ENCODE measurements around the gene TARBP2.
"Not testable (repeated sequence)": the region's sequence is repeated elsewhere in the genome, so short reads cannot be mapped to it uniquely, and the experiment has no call there.

TARBP2 gene

DNA sequence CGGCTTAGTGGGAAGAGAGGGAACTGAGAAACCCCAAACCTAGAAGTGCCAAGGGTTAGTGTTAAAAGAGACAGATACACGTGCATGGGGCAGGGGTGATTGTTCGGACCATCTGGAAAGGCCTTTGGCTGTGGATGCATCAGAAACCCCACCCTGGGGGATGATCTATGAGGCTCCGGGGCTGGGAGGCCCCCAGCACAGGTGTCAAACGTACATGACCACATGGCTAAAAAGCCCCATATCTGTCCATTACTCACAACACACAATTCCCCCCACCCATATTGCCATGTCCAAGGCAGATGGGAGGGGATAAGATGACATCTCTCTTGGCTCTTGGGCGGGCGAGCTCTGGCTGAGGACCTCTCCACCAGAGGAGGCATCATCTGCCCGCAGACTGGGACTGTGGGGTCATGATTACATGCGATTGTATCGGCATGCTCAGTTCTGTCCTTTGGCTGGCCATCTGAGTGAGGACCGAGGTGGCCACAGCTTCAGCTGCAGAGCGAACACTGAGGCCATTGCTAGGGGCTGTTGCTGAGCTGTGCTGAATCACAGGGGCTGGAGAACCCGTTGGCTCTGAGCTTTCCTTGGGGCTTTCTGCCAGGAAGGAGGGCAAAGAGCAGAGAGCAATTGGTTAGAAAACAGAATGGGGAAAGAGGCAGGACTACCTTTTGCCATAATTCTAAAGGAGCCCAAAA is 15.8 kb downstream of the TARBP2 start:
- DNase-seq, result no peak

DNA sequence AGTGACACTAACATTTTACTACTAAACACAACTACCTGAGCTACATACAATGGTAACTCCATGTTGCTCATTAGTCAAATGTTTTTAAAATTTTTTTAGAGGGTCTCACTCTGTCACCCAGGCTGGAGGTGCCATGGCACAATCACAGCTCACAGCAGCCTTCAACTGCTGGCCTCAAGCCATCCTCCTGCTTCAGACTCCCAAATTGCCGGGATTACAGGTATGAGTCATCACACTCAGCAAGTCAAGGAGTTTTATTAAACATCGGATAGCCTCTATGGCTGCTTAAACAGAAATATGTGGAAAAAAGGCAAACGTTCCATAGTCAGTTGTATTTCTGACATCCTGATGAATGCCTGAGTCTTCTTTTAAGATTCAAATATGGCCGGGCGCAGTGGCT is 17.3 kb downstream of the TARBP2 start:
- no peak for DNase-seq

DNA sequence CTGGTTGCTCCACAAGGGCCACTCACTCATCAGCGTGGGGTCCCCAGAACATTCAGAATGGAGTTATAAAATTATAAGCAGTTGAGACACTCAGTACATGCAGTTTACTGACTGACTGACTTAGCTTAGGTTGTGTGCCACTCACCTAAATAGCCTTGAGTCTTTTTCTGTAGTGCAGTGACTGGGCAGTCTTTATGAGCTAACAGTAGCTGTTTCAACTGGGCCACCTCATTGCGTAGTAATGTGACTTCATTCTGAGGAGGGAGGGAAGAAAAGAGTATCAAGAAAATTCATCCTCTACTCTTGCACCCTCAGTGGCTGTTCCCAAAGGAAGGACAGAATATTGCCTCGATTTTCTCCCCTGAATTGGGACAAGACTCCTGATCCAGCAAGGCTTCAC is 22.0 kb downstream of the TARBP2 start:
- DNase-seq, result no peak

DNA sequence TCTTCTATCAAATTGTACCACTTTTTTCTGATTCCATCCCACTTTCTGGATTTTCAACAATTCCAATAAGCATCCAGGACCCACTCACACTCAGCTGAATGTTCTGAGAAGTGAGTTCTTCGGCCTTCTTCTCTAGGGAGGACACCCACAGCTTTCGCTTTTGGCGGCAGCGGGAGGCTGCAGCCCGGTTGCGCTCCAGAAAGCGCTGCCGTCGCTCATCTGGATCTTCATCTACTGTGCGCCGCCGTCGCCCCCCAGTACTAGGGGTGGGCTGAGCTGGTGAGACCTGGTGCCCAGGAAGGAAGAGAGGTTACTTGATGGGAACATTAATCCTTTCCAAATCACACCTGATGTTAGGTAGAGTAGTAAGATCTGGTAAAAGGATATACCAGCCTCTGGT is 23.4 kb downstream of the TARBP2 start:
- DNase-seq, result no peak

DNA sequence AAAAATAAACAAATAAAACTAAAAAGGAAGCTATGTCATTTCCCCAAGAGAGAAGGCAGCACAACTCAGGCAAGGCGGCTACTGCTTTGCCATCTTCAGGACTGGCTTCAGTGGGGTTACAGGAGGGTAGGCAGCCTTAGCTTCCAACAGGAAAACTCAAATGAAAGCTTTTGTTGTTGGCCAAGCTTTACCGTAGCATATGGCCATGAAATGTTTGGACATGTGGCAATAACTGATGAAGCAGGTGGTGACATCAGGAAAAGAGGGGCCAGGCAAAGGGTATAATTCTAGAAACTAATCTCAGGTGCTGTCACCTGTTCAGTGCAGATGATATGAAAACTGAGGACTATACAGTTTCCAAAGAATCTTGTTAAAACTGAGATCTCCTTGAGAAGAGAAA is 29.0 kb downstream of the TARBP2 start:
- no peak for DNase-seq

DNA sequence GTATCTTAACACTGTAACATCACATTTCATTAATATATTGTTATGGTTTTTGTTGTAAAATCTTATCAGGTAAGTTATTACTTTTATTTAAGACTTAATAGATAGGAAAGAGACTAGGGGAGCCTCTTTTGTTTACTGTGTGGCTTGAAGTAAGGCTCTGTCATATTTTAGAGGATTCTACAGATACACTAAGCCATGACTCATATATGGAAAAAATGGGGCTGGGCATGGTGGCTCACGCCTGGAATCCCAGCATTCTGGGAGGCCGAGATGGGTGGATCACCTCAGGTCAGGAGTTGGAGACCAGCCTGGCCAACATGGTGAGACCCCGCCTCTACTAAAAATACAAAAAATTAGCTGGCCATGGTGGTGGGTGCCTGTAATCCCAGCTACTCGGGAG is 29.8 kb downstream of the TARBP2 start:
- DNase-seq, result no peak

DNA sequence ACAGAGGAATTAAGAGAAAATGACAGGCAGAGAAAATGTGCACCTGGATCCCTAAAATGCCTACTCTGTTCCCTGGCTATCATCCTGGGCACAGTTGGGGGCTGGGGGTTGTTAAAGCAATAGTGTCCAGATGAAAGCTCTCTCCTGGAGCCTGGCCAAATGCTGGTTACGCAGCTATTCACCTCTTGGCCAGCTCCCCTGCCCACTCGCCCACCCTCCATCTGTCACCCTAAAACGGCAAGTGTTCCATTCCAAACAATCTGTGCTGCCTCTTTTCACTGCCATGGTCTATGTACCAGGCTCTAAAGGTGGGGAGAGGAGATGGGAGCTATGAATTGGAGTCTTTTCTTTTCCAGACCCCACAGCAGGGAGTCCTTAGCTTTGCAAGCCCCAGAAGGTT is 30.9 kb downstream of the TARBP2 start:
- DNase-seq, result no peak

DNA sequence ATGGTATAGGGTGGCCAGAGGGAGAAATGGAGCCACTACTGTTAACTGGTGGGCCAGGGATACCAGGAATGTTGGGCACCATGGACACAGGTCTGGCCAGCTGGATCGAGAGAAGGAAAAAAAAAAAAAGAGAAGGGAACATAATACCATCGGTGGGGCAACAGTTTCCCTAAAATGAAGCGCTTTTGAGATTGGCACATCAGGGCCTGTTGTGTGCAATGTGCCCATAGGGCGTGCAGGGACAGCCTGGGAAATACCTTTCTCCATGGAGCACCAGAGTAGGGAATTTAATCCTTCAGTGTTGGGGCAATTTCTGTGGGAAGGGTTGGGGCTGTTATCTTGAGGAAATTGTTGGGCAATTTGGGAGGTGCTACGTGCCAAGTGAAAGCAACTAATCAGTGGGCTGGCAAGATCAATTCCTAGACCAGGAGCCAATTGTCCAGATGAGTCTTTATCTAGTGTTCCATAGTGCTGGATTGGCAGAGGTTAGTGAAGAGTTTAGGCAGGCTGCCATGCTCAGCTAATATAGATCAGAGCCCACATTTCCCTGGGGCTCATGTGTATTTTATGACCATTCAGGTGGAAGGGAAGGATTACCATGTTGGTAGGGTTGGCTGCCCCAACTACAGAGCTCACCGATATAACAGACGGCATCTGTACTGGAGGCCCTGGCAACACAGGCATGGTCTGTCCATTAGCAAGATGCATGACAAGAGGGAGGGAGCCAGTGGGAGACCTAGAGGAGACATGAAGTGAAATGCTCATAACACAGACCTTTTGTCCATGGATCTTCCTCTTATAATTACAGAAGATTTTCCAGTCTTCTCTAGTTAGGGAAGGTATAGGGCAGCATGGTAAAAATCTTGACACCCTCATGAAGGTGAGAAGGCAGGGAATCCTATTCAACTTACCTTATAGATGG is 31.7 kb downstream of the TARBP2 start:
- DNase-seq, result no peak

DNA sequence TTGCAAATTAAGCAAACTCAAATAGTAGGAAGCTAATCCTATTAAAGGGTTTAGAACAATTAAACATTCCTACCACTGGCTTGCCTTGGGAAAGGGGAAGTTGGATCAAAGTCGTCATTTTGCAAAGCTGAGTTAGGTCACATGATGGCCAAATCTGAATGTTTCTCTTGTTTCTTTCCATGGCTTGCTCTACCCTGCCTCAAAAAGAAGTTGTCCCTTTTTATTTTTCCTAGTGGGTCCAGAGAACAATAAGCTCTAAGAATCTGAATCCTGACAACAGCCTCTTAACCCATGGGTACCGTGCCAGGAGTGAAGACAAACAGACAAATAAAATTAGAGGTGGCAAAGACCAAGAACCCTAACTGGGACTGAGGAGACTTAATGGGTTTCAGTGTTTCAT is 32.4 kb downstream of the TARBP2 start:
- no peak for DNase-seq

DNA sequence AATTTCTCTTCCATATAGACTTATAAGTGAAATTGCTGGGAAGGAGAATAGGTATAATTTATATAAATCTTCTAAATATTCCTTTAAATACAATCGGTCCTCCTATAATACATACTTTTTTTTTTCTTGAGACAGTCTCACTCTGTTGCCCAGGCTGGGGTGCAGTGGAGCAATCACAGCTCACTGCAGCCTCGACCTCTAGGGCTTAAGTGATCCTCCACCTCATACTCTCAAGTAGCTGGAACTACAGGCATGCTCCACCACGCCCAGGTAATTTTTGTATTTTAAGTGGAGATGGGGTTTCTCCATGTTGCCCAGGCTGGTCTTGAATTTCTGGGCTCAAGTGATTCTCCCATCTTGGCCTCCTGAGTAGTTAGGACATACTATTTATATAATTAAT is 35.9 kb downstream of the TARBP2 start:
- DNase-seq, result no peak

DNA sequence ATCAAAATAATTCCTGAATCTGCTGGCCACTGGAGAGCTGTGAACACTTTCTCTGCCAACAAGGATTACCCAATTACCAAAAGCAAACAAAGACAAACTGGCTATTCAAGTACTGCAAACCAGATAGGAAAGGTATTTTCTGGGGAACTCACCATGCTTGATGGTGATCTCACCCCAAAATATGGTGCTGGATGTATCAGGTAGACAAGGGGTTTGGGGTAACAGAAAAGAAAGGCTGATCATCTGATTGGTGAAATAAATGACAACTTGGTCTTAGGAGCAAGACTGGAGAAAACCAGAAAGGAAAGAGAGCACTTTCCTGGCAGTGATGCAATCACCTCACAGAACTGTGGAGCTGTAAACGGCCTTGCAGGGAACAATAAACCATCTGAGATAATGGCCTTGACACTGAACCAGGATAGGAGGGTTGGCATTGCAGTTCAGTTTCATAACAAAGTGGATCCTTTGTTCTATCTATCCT is 37.2 kb downstream of the TARBP2 start:
- peak; percentile 77 for DNase-seq

DNA sequence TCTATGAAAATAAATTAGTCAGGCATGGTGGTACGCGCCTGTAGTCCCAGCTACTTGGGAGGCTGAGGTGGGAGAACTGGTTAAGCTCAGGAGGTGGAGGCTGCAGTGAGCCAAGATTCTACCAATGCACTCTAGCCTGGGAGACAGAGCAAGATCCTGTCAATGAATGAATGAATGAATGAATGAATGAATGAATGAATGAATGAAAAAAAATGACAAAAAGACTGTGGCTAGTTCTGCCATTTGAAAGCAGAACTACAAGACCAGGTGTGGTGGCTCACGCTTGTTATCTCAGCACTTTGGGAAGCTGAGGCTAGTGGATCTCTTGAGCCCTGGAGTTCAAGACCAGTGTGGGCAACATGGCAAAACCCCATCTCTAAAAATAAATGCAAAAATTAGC is 38.4 kb downstream of the TARBP2 start:
- no peak for DNase-seq

DNA sequence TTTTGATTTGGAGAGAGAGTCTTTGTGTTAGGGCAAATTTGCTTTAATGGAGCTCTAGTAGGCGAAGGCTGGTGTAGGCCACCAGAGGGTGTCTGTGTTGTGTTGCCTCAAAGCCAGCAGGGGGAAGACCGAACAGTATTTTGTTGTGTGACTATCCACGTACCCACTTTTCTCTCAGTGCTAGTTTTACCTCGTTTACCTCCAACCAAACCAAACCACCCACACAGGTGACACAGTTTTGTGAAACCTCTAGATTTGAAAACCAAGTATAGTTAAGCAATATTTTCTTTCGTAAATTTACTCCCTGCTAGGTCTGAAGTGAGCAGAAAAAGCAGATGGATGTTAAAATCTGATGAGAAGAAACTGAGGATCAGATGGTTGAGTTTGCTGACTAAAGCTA is 42.5 kb downstream of the TARBP2 start:
- peak; percentile 62 for DNase-seq

DNA sequence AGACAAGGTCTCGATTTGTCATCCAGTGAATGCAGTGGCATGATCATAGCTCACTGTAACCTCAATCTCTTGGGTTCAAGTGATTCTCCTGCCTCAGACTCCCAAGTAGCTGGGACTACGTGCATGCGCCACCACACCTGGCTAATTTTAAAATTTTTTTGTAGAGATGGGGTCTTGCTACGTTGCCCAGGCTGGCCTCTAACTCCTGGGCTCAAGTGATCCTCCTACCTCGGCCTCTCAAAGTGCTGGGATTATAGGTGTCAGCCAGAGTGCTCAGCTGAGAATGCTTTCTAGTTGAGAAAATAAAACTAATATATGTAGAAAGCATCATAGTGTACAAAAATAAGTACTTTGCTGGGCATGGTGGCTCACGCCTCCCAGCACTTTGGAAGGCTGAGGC is 47.3 kb downstream of the TARBP2 start:
- not testable (repeated sequence) for DNase-seq

DNA sequence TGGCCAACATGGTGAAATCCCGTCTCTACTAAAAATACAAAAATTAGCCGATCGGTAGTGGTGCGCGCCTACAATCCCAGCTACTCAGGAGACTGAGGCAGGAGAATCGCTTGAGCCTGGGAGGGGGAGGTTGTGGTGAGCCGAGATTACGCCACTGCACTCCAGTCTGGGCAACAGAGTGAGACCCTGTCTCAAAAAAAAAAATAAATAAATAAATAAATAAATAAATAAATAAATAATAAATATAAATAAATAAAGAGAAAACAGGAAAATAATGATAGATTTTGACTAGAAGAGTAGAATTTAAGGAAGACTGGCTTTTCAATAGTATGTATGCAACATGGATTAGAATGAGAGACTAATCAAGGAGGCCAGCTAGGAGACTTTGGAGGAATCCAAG is 49.0 kb downstream of the TARBP2 start:
- not testable (repeated sequence) for DNase-seq

DNA sequence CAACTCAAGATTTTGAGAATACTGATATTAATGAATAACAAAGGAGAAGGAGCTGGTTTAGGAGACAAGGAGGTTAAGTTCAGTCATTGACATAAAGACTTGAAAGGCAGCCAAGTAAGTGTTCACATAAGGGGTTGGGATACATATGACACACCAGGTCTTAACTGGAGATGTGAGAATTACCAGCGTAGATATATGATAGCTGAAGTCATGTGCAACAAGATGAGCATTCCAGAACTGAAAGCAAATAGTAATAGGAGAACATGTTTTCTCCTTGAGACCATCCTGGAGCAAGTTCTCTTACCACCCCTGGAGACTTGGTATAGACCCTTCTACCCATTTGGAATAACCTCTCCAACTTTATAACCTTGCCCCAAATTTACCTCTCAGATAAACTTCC is 49.5 kb downstream of the TARBP2 start:
- DNase-seq, result no peak

DNA sequence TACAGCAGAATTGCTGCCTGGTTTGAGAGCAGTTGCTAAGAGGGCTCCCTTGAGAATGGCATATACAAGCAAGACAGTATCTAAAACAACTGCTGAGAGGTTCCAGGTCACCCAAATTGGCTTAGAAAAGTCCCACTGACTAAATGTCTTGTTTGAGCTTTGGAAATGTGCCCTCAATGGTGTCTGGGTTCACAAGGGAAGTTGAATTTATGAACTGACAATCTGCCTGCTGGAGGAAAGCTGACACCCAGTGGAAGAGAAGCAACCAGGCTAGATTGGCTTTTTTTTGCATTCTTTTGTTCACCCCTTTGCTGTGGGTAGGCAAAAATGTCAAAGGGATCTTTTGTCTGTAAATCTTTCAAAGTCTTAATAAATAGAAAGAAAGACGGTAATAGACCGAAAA is 50.8 kb downstream of the TARBP2 start:
- DNase-seq, result no peak

DNA sequence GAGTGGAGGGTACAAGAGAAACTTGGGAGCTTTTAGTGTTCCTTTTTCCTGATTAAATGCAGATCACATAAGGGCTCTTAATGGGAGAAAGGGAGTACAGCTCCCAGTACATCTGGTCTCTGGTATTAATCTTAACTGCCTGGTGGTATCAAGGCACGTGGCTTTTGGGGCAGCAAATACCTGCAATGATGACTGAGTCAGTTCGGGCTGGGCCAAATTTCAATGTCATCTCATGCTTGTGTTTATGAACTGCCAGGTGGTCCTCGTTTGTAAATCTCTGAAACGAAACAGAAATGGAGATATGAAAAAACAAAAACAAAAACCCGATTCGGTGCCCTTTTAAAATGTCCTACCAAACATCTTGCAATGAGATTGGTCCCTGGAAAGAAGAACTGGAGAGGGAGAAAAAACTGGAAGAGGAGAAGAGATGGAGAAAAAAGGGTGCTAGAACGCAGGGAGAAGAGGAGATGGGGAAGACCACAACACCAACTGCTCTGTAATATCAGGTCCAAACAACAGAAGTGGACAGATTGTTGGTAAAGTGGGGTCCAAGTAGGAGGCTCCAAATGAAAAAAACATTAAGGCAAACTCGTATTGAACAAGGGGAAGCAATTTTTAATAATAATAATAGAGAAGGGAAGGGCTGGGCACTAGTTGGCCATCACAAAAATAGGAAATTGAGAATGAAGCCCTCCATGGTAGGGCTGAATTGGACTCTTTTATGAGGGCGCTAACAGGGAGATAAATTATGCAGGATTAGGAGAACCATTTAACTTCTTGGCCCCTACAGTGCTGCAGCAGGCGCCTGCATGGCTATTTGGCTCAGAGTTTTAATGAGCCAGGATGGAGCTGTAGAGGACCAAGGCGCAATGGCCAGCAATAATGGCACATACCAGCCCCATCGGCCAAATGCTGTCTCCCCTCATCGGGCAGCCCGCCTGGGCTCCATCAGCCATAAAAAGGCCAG is 51.6 kb downstream of the TARBP2 start:
- DNase-seq, result no peak

Measured in NCI-H774 (cell line).